SK-N-DZ (cell line): ENCODE measurements around the gene BIN1.

ENCODE experiments used
- DNase-seq: peaks from one replicate; pipeline ENCODE4 v3.0.0-alpha.2; 2015; ENCODE audit warnings: low spot score

Gene BIN1

GRCh38 chr2:127025359-127026166 lies 81.4 kb downstream of the BIN1 start:
- peak; percentile 95 for DNase-seq

GRCh38 chr2:127024769-127025358 lies 82.1 kb downstream of the BIN1 start:
- peak; percentile 87 for DNase-seq

GRCh38 chr2:127023504-127023903 lies 83.5 kb downstream of the BIN1 start:
- no peak for DNase-seq

- DNase-seq, result no peak
Measured at GRCh38 chr2:127022817-127023216, 84.1 kb downstream of the BIN1 start.

DNA sequence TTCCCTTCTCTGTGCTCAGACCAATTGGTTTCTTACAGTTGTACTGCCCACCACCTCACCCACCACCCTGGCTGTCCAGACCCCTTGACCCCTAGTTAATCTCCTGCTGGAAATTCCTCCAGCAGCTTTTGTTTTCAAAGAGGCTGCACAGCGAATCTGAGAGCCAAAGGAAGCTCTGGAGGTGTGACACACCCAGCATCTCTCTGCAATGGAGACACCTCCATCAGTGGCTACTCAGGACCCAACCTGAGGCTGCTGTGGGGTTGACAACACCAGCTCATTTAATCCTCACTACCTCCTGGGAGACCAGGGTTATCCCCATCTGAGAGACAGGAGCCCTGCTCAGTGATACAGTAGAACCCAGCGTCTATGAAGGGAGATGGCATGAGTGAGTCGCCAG lies 86.4 kb downstream of the BIN1 start:
- no peak for DNase-seq

- no peak for DNase-seq
Measured at GRCh38 chr2:127017548-127017947, 89.4 kb downstream of the BIN1 start.

DNA sequence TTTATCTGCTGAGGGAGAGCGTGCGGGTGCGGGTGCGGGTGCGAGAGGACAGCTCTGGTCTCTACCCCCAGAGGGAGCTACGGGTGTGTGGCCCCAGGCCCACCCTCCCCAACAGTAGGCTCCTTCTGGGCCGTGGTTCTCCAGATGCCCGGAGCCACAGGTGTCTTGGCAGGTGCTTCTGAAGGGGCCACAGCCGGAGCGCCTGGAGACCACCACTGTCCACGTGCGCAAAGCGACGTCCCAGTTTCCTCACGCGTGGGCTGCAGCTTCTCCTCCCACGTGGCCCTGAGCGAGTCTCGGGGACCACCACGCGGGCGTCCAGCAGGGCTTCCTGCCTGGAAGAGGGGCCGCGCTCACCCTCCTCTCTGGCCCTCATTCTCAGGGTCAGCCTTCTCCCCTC lies 90.6 kb downstream of the BIN1 start:
- no peak for DNase-seq

- DNase-seq, result no peak
Measured at GRCh38 chr2:127015106-127015910, 91.6 kb downstream of the BIN1 start.

- no peak for DNase-seq
Measured at GRCh38 chr2:127014630-127015029, 92.3 kb downstream of the BIN1 start.

DNA sequence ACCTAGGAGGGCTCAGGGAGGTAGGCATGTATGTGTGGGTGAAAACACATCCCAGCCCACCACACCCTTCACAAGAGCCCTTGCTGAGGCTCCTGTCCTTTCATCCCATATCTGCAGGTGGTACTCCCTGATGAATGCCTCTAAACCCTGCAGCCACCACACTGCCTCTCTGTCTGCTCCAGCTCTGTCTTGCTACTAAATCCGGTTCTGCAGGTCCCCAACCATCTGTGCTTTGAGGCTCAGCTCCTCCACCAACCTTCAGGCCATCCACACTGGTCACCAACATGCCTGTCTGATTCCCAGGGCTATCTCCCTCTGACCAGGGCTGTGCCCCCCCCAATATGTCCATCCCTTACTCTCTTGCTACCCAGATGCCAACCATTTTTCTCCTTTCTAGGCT lies 92.7 kb downstream of the BIN1 start:
- DNase-seq, result no peak

DNA sequence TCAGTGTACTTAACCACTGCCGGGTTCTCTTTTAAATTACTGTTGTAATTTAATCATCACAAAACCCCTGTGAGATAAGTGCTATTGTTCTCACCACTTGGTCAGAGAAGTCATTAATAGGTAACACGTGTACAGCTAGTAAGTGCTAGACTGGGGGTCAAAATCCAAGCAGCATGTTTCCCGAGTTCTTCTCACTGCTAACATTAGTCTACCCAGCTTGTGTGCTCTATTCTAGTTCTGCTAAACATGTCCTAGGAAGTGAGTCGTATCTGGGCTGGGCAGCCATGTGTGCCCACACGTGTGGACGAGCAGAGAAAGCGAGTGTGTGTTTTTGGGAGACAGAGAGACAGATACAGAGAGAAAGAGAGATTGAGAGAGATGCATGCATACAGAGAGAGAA lies 94.1 kb downstream of the BIN1 start:
- DNase-seq, result no peak

- peak; percentile 25 for DNase-seq
Measured at GRCh38 chr2:127012215-127012614, 94.7 kb downstream of the BIN1 start.

GRCh38 chr2:127011796-127012195 lies 95.2 kb downstream of the BIN1 start:
- no peak for DNase-seq

GRCh38 chr2:127011231-127011661 lies 95.7 kb downstream of the BIN1 start:
- DNase-seq, result peak; percentile 73

DNA sequence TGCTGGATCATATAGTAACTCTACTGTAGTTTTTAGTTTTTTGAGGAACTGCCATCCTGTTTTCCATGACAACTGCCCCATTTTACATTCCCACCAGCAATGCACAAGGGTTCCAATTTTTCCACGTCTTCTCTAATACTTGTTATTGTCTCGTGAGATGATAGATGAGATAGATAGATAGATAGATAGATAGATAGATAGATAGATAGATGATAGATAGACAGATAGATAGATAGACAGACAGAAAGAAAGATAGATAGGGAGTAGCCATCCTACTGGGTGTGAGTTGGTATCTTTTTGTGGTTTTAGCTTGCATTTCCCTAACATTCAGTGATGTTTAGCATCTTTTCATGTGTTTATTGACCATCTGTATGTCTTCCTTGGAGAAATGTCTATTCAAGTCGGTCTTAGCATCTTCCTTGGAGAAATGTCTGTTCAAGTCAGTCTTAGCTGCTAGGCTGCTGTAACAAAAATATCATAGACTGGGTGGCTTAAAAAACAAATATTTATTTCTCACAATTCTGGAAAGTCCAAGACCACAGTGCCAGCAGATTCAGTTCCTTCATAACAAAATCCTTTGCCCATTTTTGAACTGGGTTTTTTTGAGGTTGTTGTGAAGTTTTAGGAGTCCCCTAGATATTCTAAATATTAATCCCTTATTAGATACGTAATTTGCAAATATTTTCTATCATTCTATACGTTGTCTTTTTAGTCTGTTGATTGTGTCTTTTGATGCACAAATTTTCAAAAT lies 98.5 kb downstream of the BIN1 start:
- DNase-seq, result no peak

- DNase-seq, result no peak
Measured at GRCh38 chr2:127007652-127008051, 99.3 kb downstream of the BIN1 start.

DNA sequence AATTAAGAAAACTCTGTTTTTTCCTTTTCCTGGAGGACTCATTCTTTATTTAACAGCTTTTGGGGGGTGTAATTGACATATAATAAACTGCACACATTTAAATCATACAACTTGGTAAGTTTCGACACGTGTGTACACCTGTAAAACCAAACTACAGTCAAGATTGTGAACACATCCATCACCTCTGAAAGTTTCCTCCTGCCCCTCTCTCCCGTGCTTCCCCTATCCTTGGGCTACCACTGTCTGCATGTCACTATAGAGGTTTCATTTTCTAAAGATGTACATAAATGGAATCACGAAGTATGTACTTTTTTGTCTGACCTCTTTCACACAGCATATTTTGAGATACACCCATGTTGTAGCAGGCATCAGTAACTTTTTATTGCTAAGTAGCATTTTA lies 100.0 kb downstream of the BIN1 start:
- no peak for DNase-seq

- no peak for DNase-seq
Measured at GRCh38 chr2:127004893-127005600, 101.9 kb downstream of the BIN1 start.

- DNase-seq, result peak; percentile 81
Measured at GRCh38 chr2:127003070-127003800, 103.7 kb downstream of the BIN1 start.

GRCh38 chr2:127001751-127002150 lies 105.2 kb downstream of the BIN1 start:
- no peak for DNase-seq
